Activated CD4-positive, alpha-beta T cell treated with anti-CD3 and anti-CD28 coated beads, Interleukin-2, amount 50 U/mL, for 48 hours (primary cell): ENCODE data around the gene BIN1.
"Not testable (repeated sequence)": the region's sequence is repeated elsewhere in the genome, so short reads cannot be mapped to it uniquely, and the experiment has no call there.

Experiments
- DNase-seq, 2 experiments: peaks; one replicate each; pipeline ENCODE4 v3.0.0-alpha.2; 2020

BIN1 gene

GRCh38 chr2:127045792-127046501 lies 61.0 kb downstream of the BIN1 start:
- no peak for DNase-seq

DNA sequence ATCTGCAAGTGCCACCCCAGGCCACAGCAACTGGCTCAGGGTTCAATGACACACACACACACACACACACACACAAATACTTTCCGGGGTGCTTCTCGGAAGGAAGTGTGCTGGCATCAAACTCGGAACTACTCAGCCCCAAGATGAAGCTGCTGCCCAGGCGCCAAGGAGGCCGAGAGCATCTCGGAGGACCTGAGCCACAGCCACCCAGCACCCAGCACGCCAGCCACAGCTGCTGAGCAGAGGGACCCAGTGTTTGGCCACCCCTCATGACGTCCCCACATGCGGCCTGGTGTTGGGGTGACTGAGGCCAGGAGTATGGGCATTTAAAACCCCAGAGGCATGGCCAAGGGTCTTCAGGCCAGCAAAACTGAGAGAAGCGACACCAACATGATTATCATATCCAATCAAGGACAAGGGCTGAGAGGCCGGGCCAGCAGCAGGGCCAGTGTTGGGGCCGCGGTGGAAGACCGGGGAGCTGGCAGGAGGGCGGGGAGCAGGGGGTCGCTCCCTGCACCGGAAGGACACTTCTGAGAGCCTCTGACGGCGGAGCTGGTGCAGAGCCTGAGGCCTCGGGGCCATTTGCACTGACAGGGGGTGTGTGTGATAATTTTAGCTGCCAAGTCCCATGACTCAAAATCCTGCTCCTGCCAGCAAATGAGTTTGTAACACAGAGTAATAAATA lies 61.8 kb downstream of the BIN1 start:
- DNase-seq: no peak

- DNase-seq: no peak
Observed at GRCh38 chr2:127044165-127044718, 62.7 kb downstream of the BIN1 start.

- no peak for DNase-seq
Observed at GRCh38 chr2:127043367-127044164, 63.4 kb downstream of the BIN1 start.

- DNase-seq: no peak
Observed at GRCh38 chr2:127041259-127041970, 65.5 kb downstream of the BIN1 start.

DNA sequence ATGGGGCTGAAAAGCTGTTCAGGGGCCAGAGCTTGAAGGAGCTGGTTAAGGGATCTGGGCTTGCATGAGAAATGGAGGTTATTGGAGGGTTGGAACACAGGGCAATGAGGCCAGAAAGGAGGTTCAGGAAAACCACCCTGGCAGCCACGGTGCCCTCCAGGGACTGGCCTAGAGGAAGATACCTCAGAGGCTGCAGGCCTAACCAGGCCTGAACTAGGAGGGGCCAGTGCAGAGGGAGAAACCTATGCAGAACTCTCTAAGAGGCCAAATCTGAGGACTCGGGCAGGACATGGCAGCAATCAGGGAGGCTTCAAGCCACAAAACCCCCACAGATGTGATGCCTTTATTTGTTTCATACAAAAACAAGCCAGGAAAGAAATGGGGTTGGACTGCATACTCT lies 66.8 kb downstream of the BIN1 start:
- DNase-seq: no peak

DNA sequence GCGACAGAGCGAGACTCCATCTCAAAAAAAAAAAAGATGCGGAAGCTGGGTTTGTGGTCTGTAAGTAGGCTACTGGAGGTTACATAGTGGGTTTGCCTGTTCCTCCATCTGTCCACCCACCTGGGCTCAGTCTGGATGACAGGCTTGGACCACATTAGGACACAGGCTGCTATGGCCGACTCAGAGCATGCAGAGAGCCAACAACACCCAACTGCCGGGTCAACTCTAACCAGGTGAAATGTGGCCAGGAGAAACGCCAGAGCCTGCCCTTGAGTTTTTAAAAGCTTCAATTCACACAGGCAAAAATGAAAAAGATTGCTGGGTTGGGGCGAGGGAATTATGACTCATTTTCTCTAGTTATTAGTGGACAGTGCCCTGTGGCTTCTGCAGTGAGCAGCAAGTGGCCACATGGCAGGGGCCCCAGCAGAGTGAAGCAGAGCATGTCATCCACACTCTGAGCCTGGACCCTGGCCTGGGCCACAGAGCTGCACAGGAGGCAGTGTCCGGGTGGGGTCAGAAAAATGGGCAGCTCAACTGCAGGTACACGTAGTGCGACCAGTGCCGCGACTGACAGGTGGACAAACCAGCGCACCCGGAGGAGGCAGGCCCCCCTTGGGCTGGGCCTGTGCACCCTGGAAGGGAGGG lies 67.4 kb downstream of the BIN1 start:
- no peak for DNase-seq

DNA sequence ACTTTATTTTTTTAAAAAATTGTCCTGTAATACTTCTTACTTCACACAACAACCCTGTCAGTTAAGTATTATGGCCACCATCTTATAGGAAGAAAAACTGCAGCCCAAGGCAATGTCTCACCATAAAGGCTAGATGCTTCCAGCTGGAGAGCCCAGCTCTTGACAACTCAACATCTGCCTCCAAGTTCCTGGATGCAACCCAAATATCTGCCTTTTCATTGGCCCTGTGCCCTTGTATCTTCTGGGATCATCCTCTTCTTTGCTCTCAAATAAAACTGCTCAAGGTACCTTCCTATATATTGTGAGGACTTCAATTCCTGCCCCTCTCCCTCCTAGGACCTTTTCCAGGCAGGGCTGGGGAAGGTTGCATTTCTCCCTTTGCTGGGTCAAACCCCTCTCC lies 69.5 kb downstream of the BIN1 start:
- no peak for DNase-seq

DNA sequence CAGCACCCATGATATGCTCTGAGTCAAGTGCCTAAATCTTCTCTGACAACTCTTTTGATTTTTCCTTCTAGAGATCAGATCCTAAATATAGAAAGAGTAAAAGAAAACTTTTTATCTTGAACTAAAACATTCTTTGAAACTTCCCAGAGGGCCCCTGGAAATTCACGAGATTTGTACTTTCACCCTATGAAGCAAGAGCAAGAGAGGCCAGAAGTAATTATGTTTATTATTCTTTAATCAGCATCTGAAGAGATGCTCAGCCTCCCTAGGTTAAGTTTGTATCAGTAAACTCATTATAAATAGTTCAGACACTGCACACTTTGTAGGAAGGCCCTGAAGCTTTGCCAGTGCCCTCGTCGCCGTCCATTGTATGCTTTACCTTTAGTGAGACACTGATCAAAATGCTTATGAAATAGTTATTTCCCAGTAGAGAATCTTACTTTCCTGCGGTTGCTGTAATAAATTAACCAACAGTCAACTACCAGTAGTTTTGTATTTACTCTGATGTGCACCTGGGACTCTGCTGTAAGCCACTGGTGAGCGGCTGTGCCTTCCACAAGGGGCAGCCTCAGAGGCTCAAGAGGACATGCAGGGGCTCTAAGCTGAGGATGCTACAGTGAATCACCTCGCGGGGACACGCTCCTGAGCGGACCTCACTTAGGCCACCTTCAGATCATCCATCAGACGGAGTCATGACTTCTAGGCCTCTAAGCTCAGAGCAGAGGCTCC lies 71.9 kb downstream of the BIN1 start:
- DNase-seq: no peak

DNA sequence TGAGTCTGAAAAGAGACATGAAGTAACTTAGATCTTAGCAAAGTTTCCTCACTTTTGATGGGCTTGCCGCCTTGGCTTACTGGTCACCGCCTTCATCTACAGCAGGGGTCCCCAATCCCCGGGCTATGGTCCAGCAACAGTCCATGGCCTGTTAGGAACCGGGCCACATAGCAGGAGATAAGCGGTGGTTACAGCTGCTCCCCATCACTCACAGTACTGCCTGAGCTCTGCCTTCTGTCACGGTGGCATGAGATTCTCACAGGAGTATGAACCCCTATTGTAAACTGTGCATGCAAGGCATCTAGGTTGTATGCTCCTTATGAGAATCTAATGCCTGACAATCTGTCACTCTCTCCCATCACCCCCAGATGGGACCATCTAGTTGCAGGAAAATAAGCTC lies 72.9 kb downstream of the BIN1 start:
- no peak for DNase-seq

- DNase-seq: no peak
Observed at GRCh38 chr2:127032621-127033020, 74.3 kb downstream of the BIN1 start.

GRCh38 chr2:127029350-127030051 lies 77.5 kb downstream of the BIN1 start:
- DNase-seq: no peak

DNA sequence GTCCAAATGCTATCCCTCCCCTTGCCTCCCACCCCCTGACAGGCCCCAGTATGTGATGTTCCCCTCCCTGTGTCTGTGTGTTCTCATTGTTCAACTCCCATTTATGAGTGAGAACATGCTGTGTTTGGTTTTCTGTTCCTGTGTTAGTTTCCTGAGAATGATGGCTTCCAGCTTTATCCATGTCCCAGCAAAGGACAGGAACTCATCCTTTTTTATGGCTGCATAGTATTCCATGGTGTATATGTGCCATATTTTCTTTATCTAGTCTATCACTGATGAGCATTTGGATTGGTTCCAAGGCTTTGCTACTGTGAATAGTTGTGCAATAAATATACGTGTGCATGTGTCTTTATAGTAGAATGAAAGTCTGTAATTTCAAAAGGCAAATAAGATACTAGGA lies 78.2 kb downstream of the BIN1 start:
- not testable (repeated sequence) for DNase-seq

- no peak for DNase-seq
Observed at GRCh38 chr2:127027715-127028114, 79.2 kb downstream of the BIN1 start.

- DNase-seq: peak; percentile 69 to 77
Observed at GRCh38 chr2:127025359-127026166, 81.4 kb downstream of the BIN1 start.

- DNase-seq: no peak
Observed at GRCh38 chr2:127024769-127025358, 82.1 kb downstream of the BIN1 start.

DNA sequence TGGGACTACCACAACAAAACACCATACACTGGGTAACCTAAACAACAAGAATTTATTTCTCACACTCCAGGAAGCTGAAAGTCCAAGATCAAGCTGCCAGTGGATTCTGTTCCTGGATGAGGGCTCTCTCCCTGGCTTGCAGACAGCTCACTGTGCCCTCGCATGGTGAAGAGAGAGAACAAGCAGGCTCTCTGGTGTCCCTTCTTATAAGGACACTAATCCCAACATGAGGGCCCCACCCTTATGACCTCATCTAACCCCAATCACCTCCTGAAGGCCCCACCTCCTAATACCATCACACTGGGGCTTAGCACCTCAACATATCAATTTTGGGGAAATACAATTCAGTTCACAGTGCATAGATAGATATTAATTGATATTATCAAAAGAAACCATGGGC lies 83.5 kb downstream of the BIN1 start:
- no peak for DNase-seq

DNA sequence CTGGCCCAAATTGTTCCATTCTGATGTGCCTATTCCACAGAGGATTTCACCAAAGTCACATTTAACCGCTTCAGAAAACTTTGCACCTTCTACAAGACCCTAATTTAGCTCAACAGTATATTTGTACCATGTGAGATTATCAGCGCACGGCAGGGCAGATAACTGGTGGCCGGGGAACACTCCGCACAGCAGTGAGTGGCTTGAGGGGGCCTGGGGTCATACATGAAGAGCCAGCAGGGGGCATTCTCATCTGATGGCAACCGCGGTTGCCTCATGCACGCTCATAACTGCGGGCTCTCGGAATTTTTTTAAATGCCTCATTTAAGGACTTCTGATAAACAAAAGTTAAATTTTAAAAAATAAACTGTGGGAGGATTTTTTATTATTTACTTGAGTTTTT lies 84.1 kb downstream of the BIN1 start:
- no peak for DNase-seq

DNA sequence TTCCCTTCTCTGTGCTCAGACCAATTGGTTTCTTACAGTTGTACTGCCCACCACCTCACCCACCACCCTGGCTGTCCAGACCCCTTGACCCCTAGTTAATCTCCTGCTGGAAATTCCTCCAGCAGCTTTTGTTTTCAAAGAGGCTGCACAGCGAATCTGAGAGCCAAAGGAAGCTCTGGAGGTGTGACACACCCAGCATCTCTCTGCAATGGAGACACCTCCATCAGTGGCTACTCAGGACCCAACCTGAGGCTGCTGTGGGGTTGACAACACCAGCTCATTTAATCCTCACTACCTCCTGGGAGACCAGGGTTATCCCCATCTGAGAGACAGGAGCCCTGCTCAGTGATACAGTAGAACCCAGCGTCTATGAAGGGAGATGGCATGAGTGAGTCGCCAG lies 86.4 kb downstream of the BIN1 start:
- no peak for DNase-seq

DNA sequence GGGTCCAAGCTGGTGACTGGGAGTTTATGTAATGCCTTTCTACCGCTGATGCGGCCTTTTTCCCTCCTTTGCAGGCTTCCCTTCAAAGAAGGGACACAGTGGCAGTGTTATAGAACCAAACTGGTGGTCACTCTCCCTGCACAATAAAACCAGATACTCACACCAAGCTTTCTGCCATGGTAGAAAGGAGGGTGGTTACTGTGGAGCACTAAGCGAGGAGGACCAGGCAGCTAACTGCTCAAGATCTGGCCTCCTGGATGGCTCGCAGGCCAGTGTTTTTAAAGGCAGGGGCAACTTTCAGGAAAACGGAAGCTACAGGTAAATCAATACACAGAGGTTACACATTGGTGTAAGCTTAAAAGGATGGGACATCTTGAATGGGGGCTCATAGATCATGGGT lies 89.4 kb downstream of the BIN1 start:
- no peak for DNase-seq
